ENCODE data around the gene ADAM33. TPM values are rescaled to one million over a fixed set of nuclear protein-coding genes. Genes with fewer than 3 reads are reported as not detected.
A peak's percentile ranks its signal among the peaks of the same experiment; 100 is the strongest.

The ADAM33 gene
- total and polyA plus RNA-seq, 7 donors: 2.4 to 8.9 (median 4.3) TPM

- WGBS, 3 donors: 46 to 84% (median 53%) methylated on average over 6 of the region's 6 CpGs
- H3K4me1 ChIP-seq: no peaks in the 10 kb centered on the region
- no peak overlapping the region for H3K27ac ChIP-seq
- ATAC-seq: peak in 3 of 4 donors; percentile 12 to 40 (median 34)
- H3K4me3 ChIP-seq: no peak overlapping the region
- DNase-seq: no peak
- TF ChIP-seq, protein P1, sequence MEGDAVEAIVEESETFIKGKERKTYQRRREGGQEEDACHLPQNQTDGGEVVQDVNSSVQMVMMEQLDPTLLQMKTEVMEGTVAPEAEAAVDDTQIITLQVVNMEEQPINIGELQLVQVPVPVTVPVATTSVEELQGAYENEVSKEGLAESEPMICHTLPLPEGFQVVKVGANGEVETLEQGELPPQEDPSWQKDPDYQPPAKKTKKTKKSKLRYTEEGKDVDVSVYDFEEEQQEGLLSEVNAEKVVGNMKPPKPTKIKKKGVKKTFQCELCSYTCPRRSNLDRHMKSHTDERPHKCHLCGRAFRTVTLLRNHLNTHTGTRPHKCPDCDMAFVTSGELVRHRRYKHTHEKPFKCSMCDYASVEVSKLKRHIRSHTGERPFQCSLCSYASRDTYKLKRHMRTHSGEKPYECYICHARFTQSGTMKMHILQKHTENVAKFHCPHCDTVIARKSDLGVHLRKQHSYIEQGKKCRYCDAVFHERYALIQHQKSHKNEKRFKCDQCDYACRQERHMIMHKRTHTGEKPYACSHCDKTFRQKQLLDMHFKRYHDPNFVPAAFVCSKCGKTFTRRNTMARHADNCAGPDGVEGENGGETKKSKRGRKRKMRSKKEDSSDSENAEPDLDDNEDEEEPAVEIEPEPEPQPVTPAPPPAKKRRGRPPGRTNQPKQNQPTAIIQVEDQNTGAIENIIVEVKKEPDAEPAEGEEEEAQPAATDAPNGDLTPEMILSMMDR (IDR thresholded peaks at IDR 0.05): no peak
- H3K36me3 ChIP-seq (ENCODE audit: insufficient read depth in 1 of 2, low read depth in 1 of 2): no peaks in the 10 kb centered on the region
- intact Hi-C loops (cut with DNase I): loop anchor here in 1 of 2 donors (10.0 kb wide), 1 partner anchor 414 kb away; no protein-coding TSS in a partner anchor
- no peaks in the 10 kb centered on the region for H3K9me3 ChIP-seq
- peaks cover 0 to 35% (median 4%) of the 10 kb centered on the region in 3 donors for H3K27me3 ChIP-seq (ENCODE audit: insufficient read depth in 3 of 3, low read length in 2 of 3)
Measured at GRCh38 chr20:3670511-3670910, 11.3 kb downstream of the ADAM33 start.

- H3K4me3 ChIP-seq: no peak overlapping the region
- 63 to 75% (median 65%) methylated on average over 13 of the region's 13 CpGs for WGBS, 3 donors
- TF ChIP-seq, protein P1 (IDR thresholded peaks at IDR 0.05): no peak
- H3K36me3 ChIP-seq (ENCODE audit: insufficient read depth in 1 of 2, low read depth in 1 of 2): no peaks in the 10 kb centered on the region
- H3K27me3 ChIP-seq (ENCODE audit: insufficient read depth in 3 of 3, low read length in 2 of 3): peaks cover 0 to 28% (median 0%) of the 10 kb centered on the region in 3 donors
- no peak overlapping the region for H3K27ac ChIP-seq
- peak in 3 of 4 donors; percentile 8 to 17 (median 8) for ATAC-seq
- H3K9me3 ChIP-seq: no peaks in the 10 kb centered on the region
- intact Hi-C loops (cut with DNase I): loop anchor here in 1 of 2 donors (10.0 kb wide), 1 partner anchor 415 kb away; no protein-coding TSS in a partner anchor
- no peak for DNase-seq
- H3K4me1 ChIP-seq: no peaks in the 10 kb centered on the region
Measured at GRCh38 chr20:3669710-3670367, 12.0 kb downstream of the ADAM33 start.

DNA sequence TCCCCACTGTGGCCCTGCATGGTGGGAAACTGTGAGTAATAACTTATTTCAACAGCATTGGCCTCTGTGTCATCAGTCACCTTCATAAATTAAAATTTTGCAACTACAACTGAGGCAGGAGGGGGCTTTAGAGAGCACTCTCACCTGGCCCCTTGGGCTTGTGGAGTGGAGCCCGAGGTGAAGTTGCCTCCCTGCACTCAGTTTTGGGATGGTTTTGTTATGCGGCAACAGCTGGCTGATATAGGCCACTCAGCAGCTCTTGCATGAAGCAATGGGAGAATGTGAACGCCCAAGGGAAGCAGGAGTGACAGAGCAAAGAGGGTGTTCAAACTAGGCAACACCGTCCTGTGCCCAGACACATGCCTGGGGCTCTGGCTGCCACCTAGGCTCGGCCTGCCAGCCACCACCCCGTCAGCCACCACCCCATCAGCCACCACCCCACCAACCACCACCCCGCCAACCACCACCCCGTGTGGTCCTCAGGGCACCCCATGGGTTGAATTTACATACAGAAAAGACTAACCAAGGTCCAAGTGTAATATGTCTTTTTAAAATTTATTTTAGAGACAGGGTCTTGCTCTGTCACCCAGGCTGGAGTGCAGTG, 14.3 kb downstream of the ADAM33 start:
- H3K27ac ChIP-seq: no peak overlapping the region
- H3K36me3 ChIP-seq (ENCODE audit: insufficient read depth in 1 of 2, low read depth in 1 of 2): no peaks in the 10 kb centered on the region
- no peaks in the 10 kb centered on the region for H3K4me1 ChIP-seq
- no peak overlapping the region for H3K4me3 ChIP-seq
- intact Hi-C loops (cut with DNase I): no loop called here
- peaks cover 0 to 18% (median 0%) of the 10 kb centered on the region in 3 donors for H3K27me3 ChIP-seq (ENCODE audit: insufficient read depth in 3 of 3, low read length in 2 of 3)
- ATAC-seq: no peak
- H3K9me3 ChIP-seq: no peaks in the 10 kb centered on the region
- DNase-seq: no peak
- TF ChIP-seq, protein P1 (IDR thresholded peaks at IDR 0.05): no peak
- WGBS, 3 donors: 87 to 94% (median 91%) methylated on average over 7 to 8 of the region's 8 CpGs

DNA sequence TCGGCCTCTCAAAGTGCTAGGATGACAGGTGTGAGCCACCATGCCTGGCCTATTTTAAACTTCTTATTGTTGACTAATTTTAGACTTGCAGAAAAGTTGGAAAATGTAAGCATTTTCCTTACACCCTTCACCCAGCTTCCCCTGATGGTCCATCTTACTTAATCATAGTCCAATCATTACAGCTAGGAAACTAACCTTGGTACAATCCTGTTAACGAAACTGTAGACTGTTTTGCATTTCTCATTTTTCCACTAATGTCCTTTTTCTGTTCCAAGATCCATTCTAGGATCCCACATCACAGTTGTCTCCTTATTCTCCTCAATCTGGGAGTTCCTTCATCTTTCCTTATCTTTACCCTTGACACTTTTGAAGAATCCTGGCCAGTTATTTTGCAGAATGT, 18.0 kb downstream of the ADAM33 start:
- peaks cover 0 to 30% (median 15%) of the 10 kb centered on the region in 3 donors for H3K27me3 ChIP-seq (ENCODE audit: insufficient read depth in 3 of 3, low read length in 2 of 3)
- intact Hi-C loops (cut with DNase I): no loop called here
- no peak for ATAC-seq

More for the DNA sequence above, 18.0 kb downstream of the ADAM33 start:
- Histone ChIP-seq H3K27ac (no peak overlapping the region), H3K4me1 (no peaks in the 10 kb centered on the region), H3K36me3 (ENCODE audit: insufficient read depth in 1 of 2, low read depth in 1 of 2) (no peaks in the 10 kb centered on the region), H3K4me3 (no peak overlapping the region), H3K9me3 (no peaks in the 10 kb centered on the region)
- 74 to 85% (median 83%) methylated on average over 2 of the region's 2 CpGs for WGBS, 3 donors
- TF ChIP-seq, protein P1 (IDR thresholded peaks at IDR 0.05): no peak
- no peak for DNase-seq

All from psoas muscle (tissue), 8 donors.